SH-SY5Y (cell line): Measurements from ENCODE around the gene ZNF41.

Experiments used
- GATA2 ChIP-seq: IDR thresholded peaks from 2 replicates; pipeline ENCODE4 v1.6.1; 2011; ENCODE audit warnings: mild to moderate bottlenecking, low read depth, low read length
- GATA3 ChIP-seq: IDR thresholded peaks from 2 replicates; pipeline ENCODE4 v1.6.1; 2011; ENCODE audit warnings: low read depth, mild to moderate bottlenecking, low read length, moderate library complexity

ZNF41 gene

GRCh38 chrX:47482512-47483305 lies at the start of gene ZNF41:
ZNF41 (minus strand) TSS chrX:47483222; CDS start chrX:47467481, 15,741 bp downstream.
- no peak for TF ChIP-seq GATA3
- TF ChIP-seq GATA2: no peak

- TF ChIP-seq GATA2 (no peak), GATA3 (no peak)
These were observed 47.0 kb upstream of the ZNF41 start for GRCh38 chrX:47530049-47530448.

GRCh38 chrX:47529548-47529947 lies 46.5 kb upstream of the ZNF41 start:
- TF ChIP-seq GATA3: no peak
- TF ChIP-seq GATA2: no peak

- no peak for TF ChIP-seq GATA2
- no peak for TF ChIP-seq GATA3
These were observed 40.7 kb upstream of the ZNF41 start for GRCh38 chrX:47523713-47524166.

- TF ChIP-seq GATA2 (no peak), GATA3 (no peak)
These were observed 40.3 kb upstream of the ZNF41 start for GRCh38 chrX:47523297-47523696.

GRCh38 chrX:47518144-47518543 lies 35.1 kb upstream of the ZNF41 start:
- no peak for TF ChIP-seq GATA2
- no peak for TF ChIP-seq GATA3

GRCh38 chrX:47515941-47516665 lies 33.1 kb upstream of the ZNF41 start:
- TF ChIP-seq GATA3: no peak
- no peak for TF ChIP-seq GATA2

- TF ChIP-seq GATA3: no peak
- no peak for TF ChIP-seq GATA2
These were observed 31.7 kb upstream of the ZNF41 start for GRCh38 chrX:47514533-47515235.

GRCh38 chrX:47507153-47507867 lies 24.3 kb upstream of the ZNF41 start:
- TF ChIP-seq GATA2 (no peak), GATA3 (no peak)

- TF ChIP-seq GATA2 (no peak), GATA3 (no peak)
These were observed 20.1 kb upstream of the ZNF41 start for GRCh38 chrX:47503151-47503550.

- TF ChIP-seq GATA3 (no peak), GATA2 (no peak)
These were observed 19.5 kb upstream of the ZNF41 start for GRCh38 chrX:47502316-47503125.

- TF ChIP-seq GATA3: no peak
- TF ChIP-seq GATA2: no peak
These were observed 18.4 kb upstream of the ZNF41 start for GRCh38 chrX:47501226-47502074.

GRCh38 chrX:47500554-47500953 lies 17.5 kb upstream of the ZNF41 start:
- TF ChIP-seq GATA2 (no peak), GATA3 (no peak)
